Prostate gland (tissue), 2 donors: Measurements from ENCODE around the gene ESPN. TPM values are rescaled to one million over a fixed set of nuclear protein-coding genes. Genes with fewer than 3 reads are reported as not detected.
A peak's percentile ranks its signal among the peaks of the same experiment; 100 is the strongest.
"Not testable (repeated sequence)": the region's sequence is repeated elsewhere in the genome, so short reads cannot be mapped to it uniquely, and the experiment has no call there.

Experiments
- DNase-seq: peaks from one replicate; pipeline ENCODE4 v3.0.0-alpha.2; 2019; ENCODE audit warnings: low spot score
- H3K27ac ChIP-seq, 2 donors: fragments of 200-600 bp; sonication (generic); 2 replicates each; pipeline ENCODE4 v1.5.1; 2017 to 2019
- H3K27me3 ChIP-seq: fragments of 200-600 bp; sonication (generic); replicated peaks from 2 replicates; pipeline ENCODE4 v1.5.1; 2019; ENCODE audit not compliant: insufficient read depth
- H3K36me3 ChIP-seq, 2 donors: fragments of 200-600 bp; sonication (generic); 1 replicate in 1 of 2; 2 replicates in 1 of 2; pipeline versions ENCODE4 v1.5.1 to v1.8.1; 2017 to 2019
- H3K4me1 ChIP-seq: fragments of 200-600 bp; sonication (generic); replicated peaks from 2 replicates; pipeline ENCODE4 v1.5.1; 2019
- H3K4me3 ChIP-seq, 2 donors: fragments of 200-600 bp; sonication (generic); 2 replicates each; pipeline ENCODE4 v1.5.1; 2017 to 2019
- H3K9me3 ChIP-seq: fragments of 200-600 bp; sonication (generic); 2 replicates; pipeline ENCODE4 v1.5.1; 2017
- POLR2A ChIP-seq: fragments of 450-650 bp; IDR thresholded peaks from one replicate; pipeline ENCODE4 v1.6.1; 2016; ENCODE audit warnings: antibody characterized with exemption, mild to moderate bottlenecking
- POLR2AphosphoS5 ChIP-seq: sonication (generic); formaldehyde crosslinking; IDR thresholded peaks from one replicate; pipeline ENCODE4 v1.6.1; 2017; ENCODE audit warnings: antibody characterized with exemption
- WGBS: methylation state at CpG from one replicate; pipeline ENCODE4 v1.1.5; 2018; 5-methylcytosine and 5-hydroxymethylcytosine counted together
- intact Hi-C: fragments of 100-400 bp; cut with DNase I; formaldehyde crosslinking; loops from one replicate; pipeline ENCODE4 v1.14.2; 2022
- total RNA-seq, 2 donors: library from RNA; depleted of rRNA; stranded (reverse); fragments of >200 nt; gene quantifications; one replicate each; pipeline ENCODE4 v1.1.0, GENCODE V29; 2016
- TF ChIP-seq, protein P1 (sequence below), 4 experiments: fragments of 200-600 bp in 2 of 4; fragments of 450-650 bp in 2 of 4; sonication (generic) in 2 of 4; IDR thresholded peaks; 1 replicate in 3 of 4; 2 replicates in 1 of 4; pipeline ENCODE4 v1.5.1; 2016 to 2019; ENCODE audit warnings: antibody characterized with exemption in 4 of 4, mild to moderate bottlenecking in 2 of 4, moderate library complexity in 2 of 4

The ESPN gene
- total RNA-seq, 2 donors from 2014 or later: 19.7 to 257 TPM

DNA sequence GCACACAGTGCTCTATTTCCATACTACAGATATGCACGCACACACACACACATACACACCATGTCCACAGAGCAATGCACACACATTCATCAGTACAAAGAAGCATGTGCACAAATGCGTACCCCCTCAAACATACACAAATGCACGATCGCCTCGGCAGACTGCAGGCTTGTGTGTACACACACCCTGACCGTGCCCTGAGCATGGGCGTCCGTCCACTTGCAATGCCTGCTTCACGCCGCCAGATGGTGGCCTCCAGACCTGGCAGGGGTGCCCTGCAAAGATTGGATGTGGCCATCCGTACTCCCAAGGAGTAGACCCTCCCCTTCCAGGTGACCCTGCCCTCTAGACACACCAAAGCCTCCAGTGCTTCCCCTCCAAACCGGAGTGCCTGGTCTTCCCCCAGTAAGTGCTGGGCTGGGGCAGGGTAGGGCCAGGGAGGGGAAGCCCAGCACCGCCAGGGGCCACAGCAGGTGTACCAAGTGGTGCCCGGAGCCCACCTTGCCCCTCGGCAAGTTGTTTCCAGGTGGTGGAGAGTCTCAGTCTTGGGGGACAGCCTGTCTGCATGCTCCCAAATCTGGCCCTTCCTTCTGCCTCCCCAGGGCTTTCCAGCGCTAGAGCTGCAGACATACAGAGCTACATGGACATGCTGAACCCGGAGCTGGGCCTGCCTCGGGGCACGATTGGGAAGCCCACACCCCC is 20.6 kb downstream of the ESPN start:
- TF ChIP-seq POLR2A (no peak), POLR2AphosphoS5 (no peak)
- TF ChIP-seq, protein P1, sequence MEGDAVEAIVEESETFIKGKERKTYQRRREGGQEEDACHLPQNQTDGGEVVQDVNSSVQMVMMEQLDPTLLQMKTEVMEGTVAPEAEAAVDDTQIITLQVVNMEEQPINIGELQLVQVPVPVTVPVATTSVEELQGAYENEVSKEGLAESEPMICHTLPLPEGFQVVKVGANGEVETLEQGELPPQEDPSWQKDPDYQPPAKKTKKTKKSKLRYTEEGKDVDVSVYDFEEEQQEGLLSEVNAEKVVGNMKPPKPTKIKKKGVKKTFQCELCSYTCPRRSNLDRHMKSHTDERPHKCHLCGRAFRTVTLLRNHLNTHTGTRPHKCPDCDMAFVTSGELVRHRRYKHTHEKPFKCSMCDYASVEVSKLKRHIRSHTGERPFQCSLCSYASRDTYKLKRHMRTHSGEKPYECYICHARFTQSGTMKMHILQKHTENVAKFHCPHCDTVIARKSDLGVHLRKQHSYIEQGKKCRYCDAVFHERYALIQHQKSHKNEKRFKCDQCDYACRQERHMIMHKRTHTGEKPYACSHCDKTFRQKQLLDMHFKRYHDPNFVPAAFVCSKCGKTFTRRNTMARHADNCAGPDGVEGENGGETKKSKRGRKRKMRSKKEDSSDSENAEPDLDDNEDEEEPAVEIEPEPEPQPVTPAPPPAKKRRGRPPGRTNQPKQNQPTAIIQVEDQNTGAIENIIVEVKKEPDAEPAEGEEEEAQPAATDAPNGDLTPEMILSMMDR (IDR thresholded peaks at IDR 0.05): peak in 2 of 4 experiments; percentile 43 to 62
- DNase-seq: no peak

DNA sequence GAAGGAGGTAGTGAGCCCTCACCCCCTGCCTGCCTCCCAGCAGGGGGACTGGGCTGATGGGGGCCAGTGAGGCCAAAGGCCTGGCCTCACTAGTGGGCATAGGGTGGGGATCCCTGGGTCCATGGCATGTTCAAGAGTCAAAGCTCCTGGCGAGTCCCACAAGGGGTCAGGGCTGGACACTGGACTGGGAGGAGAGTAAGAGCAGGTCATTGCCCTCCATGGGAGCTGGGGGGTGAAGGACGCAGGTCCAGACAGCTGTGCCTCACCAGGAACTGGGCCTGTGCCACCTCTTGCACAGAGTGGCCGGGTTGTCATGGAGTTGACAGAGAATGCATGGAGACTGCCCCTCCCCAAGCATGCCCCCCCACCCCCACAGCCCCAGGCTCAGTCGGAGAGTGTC is 21.4 kb downstream of the ESPN start:
- H3K36me3 ChIP-seq, DNase-seq, H3K4me3 ChIP-seq, H3K27ac ChIP-seq, intact Hi-C loops, H3K9me3 ChIP-seq, H3K4me1 ChIP-seq: not testable (repeated sequence)
- WGBS: 84% methylated on average over 4 of the region's 4 CpGs
- peaks cover 10% of the 10 kb centered on the region for H3K27me3 ChIP-seq

More for the DNA sequence above, 20.6 kb downstream of the ESPN start:
- H3K27ac ChIP-seq: no peak overlapping the region
- 67% methylated on average over 18 of the region's 19 CpGs for WGBS
- peaks cover 10% of the 10 kb centered on the region for H3K27me3 ChIP-seq
- intact Hi-C loops: no loop called here
- no peaks in the 10 kb centered on the region for H3K36me3 ChIP-seq
- no peak overlapping the region for H3K4me3 ChIP-seq
- no peaks in the 10 kb centered on the region for H3K9me3 ChIP-seq
- no peaks in the 10 kb centered on the region for H3K4me1 ChIP-seq

DNA sequence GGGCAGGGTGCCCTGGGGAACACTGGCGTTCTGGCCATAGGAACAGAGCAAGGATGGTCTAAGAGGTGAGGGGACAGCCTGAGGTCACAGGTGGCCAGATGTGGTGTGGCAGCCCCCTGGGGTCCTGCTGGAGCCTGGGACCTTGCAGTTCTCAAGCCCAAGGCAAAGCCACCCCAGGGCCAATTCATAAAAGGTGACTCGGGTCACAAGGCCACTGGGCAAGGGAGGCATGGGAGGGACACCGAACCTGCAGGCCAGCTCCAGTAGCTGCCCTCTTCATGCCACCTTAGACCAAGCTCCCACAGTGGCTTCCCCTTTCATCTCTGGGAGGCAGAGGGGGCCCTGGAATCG is 22.1 kb downstream of the ESPN start:
- TF ChIP-seq POLR2A (no peak), POLR2AphosphoS5 (no peak)
- TF ChIP-seq, protein P1 (IDR thresholded peaks at IDR 0.05): no peak
- Histone ChIP-seq H3K27me3 (peaks cover 12% of the 10 kb centered on the region), H3K9me3 (no peaks in the 10 kb centered on the region), H3K4me1 (no peaks in the 10 kb centered on the region), H3K36me3 (no peaks in the 10 kb centered on the region), H3K4me3 (no peak overlapping the region), H3K27ac (no peak overlapping the region)
- intact Hi-C loops: no loop called here
- 49% methylated on average over 3 of the region's 4 CpGs for WGBS
- DNase-seq: no peak

DNA sequence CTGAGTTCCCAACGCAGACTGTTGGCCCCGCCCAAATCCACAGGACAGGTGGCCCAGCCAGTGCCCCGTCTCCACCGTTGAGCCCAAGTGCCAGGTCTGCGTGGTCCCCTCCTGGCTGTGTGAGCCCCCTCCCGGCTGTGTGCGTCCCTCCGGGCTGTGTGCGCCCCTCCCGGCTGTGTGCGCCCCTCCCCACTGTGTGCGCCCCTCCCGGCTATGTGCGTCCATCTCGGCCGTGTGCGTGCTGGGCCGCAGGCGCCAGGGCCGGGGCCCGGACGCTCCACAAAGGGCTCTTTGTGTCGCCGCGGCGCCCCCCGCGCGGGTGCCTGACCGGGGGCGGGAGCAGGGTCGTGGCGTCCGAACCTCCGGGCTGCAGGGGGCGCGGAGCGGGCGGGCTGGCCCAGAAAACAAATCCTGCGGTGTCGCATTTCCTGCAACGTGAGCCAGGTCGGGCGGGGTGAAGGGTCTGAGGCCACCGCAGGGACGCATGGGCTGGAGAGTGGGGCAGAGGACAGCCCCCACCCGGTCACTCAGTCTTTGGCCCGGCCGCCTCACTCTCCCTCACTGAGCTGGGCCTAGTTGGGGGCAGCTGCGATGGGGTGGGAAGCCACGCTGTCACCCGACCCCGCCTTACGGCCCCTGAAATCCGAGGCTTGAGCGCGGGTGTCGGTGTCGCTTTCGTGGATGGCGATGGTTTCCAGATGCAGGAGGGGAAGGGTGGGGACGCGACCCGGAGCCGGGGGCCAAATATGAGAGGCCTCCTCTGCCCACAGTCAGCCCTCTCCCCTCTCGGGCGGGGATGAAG is 22.6 kb downstream of the ESPN start:
- DNase-seq: no peak
- Histone ChIP-seq H3K36me3 (no peaks in the 10 kb centered on the region), H3K27ac (no peak overlapping the region), H3K4me1 (no peaks in the 10 kb centered on the region), H3K4me3 (no peak overlapping the region), H3K27me3 (peaks cover 14% of the 10 kb centered on the region), H3K9me3 (no peaks in the 10 kb centered on the region)
- WGBS: 4% methylated on average over 55 of the region's 67 CpGs
- TF ChIP-seq POLR2A: no peak
- TF ChIP-seq, protein P1 (IDR thresholded peaks at IDR 0.05): no peak
- TF ChIP-seq POLR2AphosphoS5: no peak
- intact Hi-C loops: no loop called here

DNA sequence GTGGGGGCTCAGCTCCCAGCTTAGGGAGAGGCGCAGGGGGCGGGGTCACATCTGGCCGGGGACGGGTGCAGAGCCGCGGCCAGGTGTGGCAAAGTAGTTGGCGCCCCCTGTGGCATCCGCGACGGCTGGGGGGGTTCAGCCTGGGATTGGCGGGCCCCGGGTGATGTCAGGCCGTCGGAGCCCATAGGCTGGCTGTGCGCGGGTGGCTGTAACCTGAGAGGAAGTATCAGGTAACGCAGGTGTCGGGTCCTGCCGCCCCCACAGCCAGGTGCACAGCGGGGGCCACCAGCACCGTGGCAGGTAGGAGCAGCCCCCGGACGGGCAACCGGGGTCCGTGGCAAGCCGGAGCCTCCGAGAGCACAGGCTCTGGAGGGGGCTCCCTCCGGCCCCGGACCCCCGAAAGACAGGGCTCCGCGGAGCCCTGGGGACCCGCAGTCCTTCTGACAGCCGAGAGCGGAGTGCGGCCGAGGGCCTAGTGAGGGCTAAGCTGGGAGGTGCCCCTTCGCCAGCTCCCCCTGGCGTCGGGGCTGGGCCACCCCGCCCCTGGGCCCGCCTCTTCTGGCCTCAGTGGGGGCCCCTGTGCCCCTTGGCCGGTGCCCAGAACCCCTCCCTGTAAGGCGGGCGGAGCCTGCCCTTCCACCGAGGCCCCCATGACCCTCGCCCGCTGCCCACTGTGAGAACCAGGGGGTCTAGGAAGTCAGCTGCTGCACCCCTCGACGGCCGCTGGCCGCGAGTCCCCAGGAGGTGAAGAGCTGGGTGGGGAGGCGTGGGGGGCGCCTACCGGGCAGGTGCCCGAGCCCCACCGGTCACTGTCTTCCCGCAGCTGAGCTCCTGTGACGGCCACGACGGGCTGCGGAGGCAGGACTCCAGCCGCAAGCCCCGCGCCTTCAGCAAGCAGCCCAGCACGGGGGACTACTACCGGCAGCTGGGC is 23.5 kb downstream of the ESPN start:
- intact Hi-C loops: no loop called here
- WGBS: 4% methylated on average over 54 of the region's 68 CpGs
- TF ChIP-seq POLR2AphosphoS5 (no peak), POLR2A (no peak)
- TF ChIP-seq, protein P1 (IDR thresholded peaks at IDR 0.05): no peak
- no peaks in the 10 kb centered on the region for H3K4me1 ChIP-seq
- H3K4me3 ChIP-seq: no peak overlapping the region
- no peak for DNase-seq
- no peaks in the 10 kb centered on the region for H3K36me3 ChIP-seq
- no peaks in the 10 kb centered on the region for H3K9me3 ChIP-seq
- peaks cover 20% of the 10 kb centered on the region for H3K27me3 ChIP-seq
- no peak overlapping the region for H3K27ac ChIP-seq
